Bronchial epithelial cell (primary cell): ENCODE data around the gene TCERG1L. TPM values are rescaled to one million over a fixed set of nuclear protein-coding genes. Genes with fewer than 3 reads are reported as not detected.

Experiments used
- DNase-seq: peaks from one replicate; pipeline ENCODE4 v3.0.0-alpha.2; 2010; ENCODE audit warnings: low read depth
- FAIRE-seq: peaks from 2 replicates; lab custom pipeline; 2011; peaks lifted over from hg19 to GRCh38; lab: Jason Lieb, UNC
- H3K27me3 ChIP-seq: 2 replicates; pipeline ENCODE4 v1.5.1; 2011; ENCODE audit warnings: low read length; ENCODE audit not compliant: control insufficient read depth, insufficient read depth
- H3K36me3 ChIP-seq: 2 replicates; pipeline ENCODE4 v1.5.1; 2011; ENCODE audit warnings: low read length; ENCODE audit not compliant: control insufficient read depth, insufficient read depth
- H3K4me3 ChIP-seq: 2 replicates; pipeline ENCODE4 v1.5.1; 2011; ENCODE audit warnings: mild to moderate bottlenecking, low read depth, low read length, control low read depth
- CTCF ChIP-seq: IDR thresholded peaks from 2 replicates; pipeline ENCODE4 v1.5.1; 2011; ENCODE audit warnings: mild to moderate bottlenecking, moderate library complexity, low read length, control low read depth, inconsistent platforms; ENCODE audit not compliant: insufficient read depth, severe bottlenecking
- total RNA-seq: library from RNA; depleted of rRNA; stranded (reverse); fragments of >200 nt; gene quantifications from 2 replicates; pipeline ENCODE4 v1.2.1, GENCODE V29; 2014

TCERG1L gene
- total RNA-seq, 1 donor from 2014 or later: not detected

- no peak for TF ChIP-seq CTCF
- DNase-seq: no peak
- Histone ChIP-seq H3K27me3 (no peaks in the 10 kb centered on the region), H3K4me3 (no peak overlapping the region), H3K36me3 (no peaks in the 10 kb centered on the region)
- no peak for FAIRE-seq
Measured at GRCh38 chr10:131077031-131077430, 234.5 kb downstream of the TCERG1L start.

DNA sequence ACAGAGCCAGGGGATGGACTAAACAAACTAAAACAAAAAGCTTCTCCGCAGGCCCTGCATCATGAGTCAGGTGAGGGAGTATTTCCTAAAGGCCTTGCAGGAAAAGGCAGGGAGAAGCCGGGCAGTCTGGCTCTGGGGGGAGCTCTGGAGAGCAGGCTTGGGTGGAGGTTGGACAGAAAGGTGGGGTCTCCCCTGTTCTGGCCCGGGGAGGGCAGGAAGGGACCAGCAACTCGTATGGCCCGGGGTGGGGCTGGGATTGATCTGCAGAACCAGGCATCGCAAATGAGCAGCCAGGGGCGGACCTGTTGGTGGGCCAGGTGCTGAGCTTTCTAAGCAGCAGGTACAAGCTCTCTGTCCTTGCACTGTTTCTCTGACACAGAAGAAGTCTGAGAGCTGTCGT is 235.2 kb downstream of the TCERG1L start:
- FAIRE-seq (no peak), DNase-seq (no peak)
- no peak for TF ChIP-seq CTCF
- Histone ChIP-seq H3K4me3 (no peak overlapping the region), H3K27me3 (no peaks in the 10 kb centered on the region), H3K36me3 (no peaks in the 10 kb centered on the region)

DNA sequence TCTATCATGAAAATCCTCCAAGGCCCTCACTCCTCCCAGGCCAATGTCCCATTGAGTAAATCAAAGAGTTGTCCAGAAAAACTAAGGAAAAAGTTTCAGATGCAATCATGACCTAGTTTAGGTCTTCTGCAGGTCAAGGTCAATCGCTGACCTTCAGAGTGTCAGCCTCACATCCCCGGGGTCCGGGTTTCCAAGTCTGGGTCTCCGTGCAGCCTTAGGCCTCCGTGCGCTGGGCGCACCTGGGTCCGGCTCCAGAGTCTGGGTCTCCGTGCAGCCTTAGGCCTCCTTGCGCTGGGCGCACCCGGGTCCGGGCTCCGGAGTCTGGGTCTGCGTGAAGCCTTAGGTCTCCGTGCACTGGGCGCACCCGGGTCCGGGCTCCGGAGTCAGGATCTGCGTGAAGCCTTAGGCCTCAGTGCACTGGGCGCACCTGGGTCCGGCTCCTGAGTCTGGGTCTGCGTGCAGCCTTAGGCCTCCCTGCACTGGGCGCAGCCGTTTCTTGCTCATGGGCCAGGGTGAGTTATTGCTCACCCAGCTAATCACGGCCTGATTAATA is 236.2 kb downstream of the TCERG1L start:
- FAIRE-seq (no peak), DNase-seq (no peak)
- H3K36me3 ChIP-seq: no peaks in the 10 kb centered on the region
- no peak overlapping the region for H3K4me3 ChIP-seq
- H3K27me3 ChIP-seq: no peaks in the 10 kb centered on the region
- no peak for TF ChIP-seq CTCF

DNA sequence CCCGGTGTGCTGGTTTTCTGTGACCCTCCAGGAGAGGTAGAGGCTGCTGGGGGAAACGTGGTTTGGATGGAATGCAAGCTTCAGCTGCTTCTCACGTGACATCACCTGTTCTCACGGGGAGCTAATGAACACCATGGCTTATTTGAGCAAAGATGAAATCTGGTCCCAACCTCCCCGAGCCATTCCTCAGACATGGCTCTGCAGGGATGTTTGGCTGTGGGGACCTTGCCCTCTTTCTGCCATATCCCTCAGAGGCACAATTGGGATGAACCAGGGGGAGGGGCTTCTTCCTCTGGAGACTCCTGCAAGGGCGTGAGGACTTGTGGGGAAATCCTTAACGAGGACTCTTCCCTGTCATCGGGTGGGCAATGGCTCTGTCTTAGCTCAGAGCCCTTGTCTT is 236.8 kb downstream of the TCERG1L start:
- Histone ChIP-seq H3K27me3 (no peaks in the 10 kb centered on the region), H3K36me3 (no peaks in the 10 kb centered on the region), H3K4me3 (no peak overlapping the region)
- DNase-seq: no peak
- FAIRE-seq: peak; percentile 85
- no peak for TF ChIP-seq CTCF

DNA sequence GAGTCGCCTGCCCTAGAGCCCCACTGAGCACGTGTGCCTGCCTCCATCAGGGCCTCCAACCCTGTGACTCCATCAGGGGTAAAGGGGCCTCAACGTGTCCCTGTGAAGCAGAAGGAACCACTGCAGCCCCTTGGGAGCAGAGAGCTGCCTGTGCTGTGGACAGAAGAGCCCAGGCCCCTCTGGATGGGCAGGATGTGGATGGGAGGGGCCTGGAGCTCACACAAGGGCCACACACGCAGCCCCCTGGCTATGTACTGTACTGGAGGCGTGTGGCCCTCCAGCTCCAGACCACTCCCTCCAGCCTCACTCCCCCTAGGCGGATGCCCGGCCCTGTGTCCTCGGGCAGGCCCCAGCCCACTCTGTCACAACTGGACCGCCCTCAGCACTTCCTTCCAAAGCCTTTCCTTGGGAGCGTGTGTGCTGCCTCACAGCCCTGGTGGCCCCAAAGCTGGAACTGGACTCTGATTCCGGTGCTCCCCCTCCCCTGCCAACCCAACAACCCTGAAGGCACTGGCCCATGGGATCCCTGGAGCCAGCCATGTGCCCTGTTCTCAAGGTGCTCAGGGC is 238.0 kb downstream of the TCERG1L start:
- DNase-seq (no peak), FAIRE-seq (no peak)
- H3K36me3 ChIP-seq: no peaks in the 10 kb centered on the region
- no peak for TF ChIP-seq CTCF
- H3K27me3 ChIP-seq: no peaks in the 10 kb centered on the region
- H3K4me3 ChIP-seq: no peak overlapping the region
